Caco-2 (cell line): ENCODE results near the gene METTL25B. TPM values are rescaled to one million over a fixed set of nuclear protein-coding genes. Genes with fewer than 3 reads are reported as not detected.
A peak's percentile ranks its signal among the peaks of the same experiment; 100 is the strongest.

Experiments
- BruUV-seq: library from RNA; stranded (reverse); fragments of 400-500 nt; replicated peaks from 2 replicates; lab custom pipeline; 2021; lab: Mats Ljungman, UMichigan
- CTCF ChIA-PET: fragments of 300-600 bp; sonication (Branson Sonifier 250); formaldehyde crosslinking; loops from one replicate; lab custom pipeline; 2022; ENCODE audit warnings: antibody characterized with exemption; lab: Charles Lee
- POLR2A ChIA-PET: fragments of 300-600 bp; sonication (Branson Sonifier 250); formaldehyde crosslinking; loops from one replicate; lab custom pipeline; 2022; ENCODE audit warnings: antibody characterized with exemption; lab: Charles Lee
- DNase-seq, 2 experiments: peaks; one replicate each; pipeline versions ENCODE4 v3.0.0 to v3.0.0-alpha.2; 2020 to 2022
- H3K27me3 ChIP-seq: replicated peaks from 2 replicates; pipeline ENCODE4 v1.6.0; 2011; ENCODE audit warnings: low read length; ENCODE audit not compliant: control insufficient read depth, insufficient read depth
- H3K36me3 ChIP-seq: 2 replicates; pipeline ENCODE4 v1.5.1; 2011; ENCODE audit warnings: low read length; ENCODE audit not compliant: control insufficient read depth, insufficient read depth
- H3K4me1 ChIP-seq: fragments of 250-450 bp; sonication (Bioruptor Pico); 2 replicates; pipeline ENCODE4 v1.5.1; 2020; ENCODE audit warnings: mild to moderate bottlenecking
- H3K4me3 ChIP-seq: 2 replicates; pipeline ENCODE4 v1.5.1; 2011; ENCODE audit warnings: low read depth, mild to moderate bottlenecking, control low read depth, low read length
- H3K9me3 ChIP-seq: fragments of 250-450 bp; sonication (Bioruptor Pico); 2 replicates; pipeline ENCODE4 v1.5.1; 2020; ENCODE audit warnings: mild to moderate bottlenecking, moderate library complexity
- H3K27ac Mint-ChIP-seq: one replicate; pipeline ENCODE4 v1.8.0; 2022; ENCODE audit warnings: mixed read lengths; ENCODE audit not compliant: unreplicated experiment
- H3K27me3 Mint-ChIP-seq: one replicate; pipeline ENCODE4 v1.8.0; 2022; ENCODE audit warnings: mixed read lengths; ENCODE audit not compliant: insufficient read depth, unreplicated experiment
- H3K36me3 Mint-ChIP-seq: one replicate; pipeline ENCODE4 v1.8.0; 2022; ENCODE audit warnings: mild to moderate bottlenecking, mixed read lengths; ENCODE audit not compliant: insufficient read depth, unreplicated experiment
- H3K4me1 Mint-ChIP-seq: one replicate; pipeline ENCODE4 v1.8.0; 2022; ENCODE audit warnings: low read depth, mixed read lengths; ENCODE audit not compliant: unreplicated experiment
- H3K4me3 Mint-ChIP-seq: one replicate; pipeline ENCODE4 v1.8.0; 2022; ENCODE audit warnings: mild to moderate bottlenecking, moderate library complexity, mixed read lengths; ENCODE audit not compliant: unreplicated experiment
- H3K9me3 Mint-ChIP-seq: one replicate; pipeline ENCODE4 v1.8.0; 2022; ENCODE audit warnings: mixed read lengths; ENCODE audit not compliant: unreplicated experiment
- CTCF ChIP-seq, 2 experiments: fragments of 200-600 bp in 1 of 2; IDR thresholded peaks; 1 replicate in 1 of 2; 2 replicates in 1 of 2; pipeline versions ENCODE4 v1.5.1 to v1.8.0; 2011 to 2022; ENCODE audit warnings: antibody characterized with exemption in 1 of 2, control low read depth in 1 of 2, inconsistent platforms in 1 of 2, low read depth in 1 of 2, low read length in 1 of 2, mild to moderate bottlenecking in 1 of 2, moderate library complexity in 1 of 2; ENCODE audit not compliant: insufficient read depth in 1 of 2, severe bottlenecking in 1 of 2, unreplicated experiment in 1 of 2
- intact Hi-C: fragments of 100-400 bp; cut with micrococcal nuclease; formaldehyde crosslinking; loops from one replicate; pipeline ENCODE4 v1.10.0; 2022; ENCODE audit not compliant: unreplicated experiment
- total RNA-seq: library from RNA; stranded (reverse); gene quantifications from 2 replicates; pipeline ENCODE4 v1.2.3, GENCODE V29; 2022

The METTL25B gene
- total RNA-seq, 1 experiment from 2014 or later, result 26.6 TPM

DNA sequence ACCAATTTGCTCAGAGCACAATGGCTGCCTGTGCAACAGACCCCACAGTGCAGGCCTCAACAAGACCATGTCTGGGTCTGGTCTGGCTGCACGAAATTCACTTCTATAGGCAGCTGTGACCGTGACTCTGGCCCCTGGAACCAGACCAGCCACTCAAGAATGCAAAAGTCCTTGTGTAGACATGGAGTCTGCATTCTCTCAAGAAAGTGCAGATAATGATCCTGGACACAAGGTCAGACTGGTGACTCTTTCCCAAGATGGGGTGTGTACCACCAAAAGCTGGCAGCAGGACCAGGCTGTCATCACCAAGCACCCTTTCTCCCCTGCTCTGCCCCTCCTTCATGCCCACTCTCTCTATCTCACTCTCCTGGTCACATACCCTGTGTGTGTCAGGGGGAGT is 7.1 kb upstream of the METTL25B start:
- Histone ChIP-seq H3K36me3 (peaks cover 4% of the 10 kb centered on the region), H3K4me1 (peaks cover 5% of the 10 kb centered on the region; the same call in 1 of the 2 replicates), H3K27me3 (no peaks in the 10 kb centered on the region), H3K9me3 (no peaks in the 10 kb centered on the region), H3K4me3 (no peak overlapping the region)
- H3K9me3 Mint-ChIP-seq, result no peaks in the 10 kb centered on the region
- DNase-seq, result no peak
- H3K27ac Mint-ChIP-seq, result no peak overlapping the region
- intact Hi-C loops, result no loop called here
- no peaks in the 10 kb centered on the region for H3K4me1 Mint-ChIP-seq
- ChIA-PET POLR2A (no interaction called here), CTCF (interaction anchor here (1.0 to 2.1 kb wide), 2 partner anchors 14 to 31 kb away, joined by 7 to 14 read pairs; no protein-coding TSS in a partner anchor)
- H3K36me3 Mint-ChIP-seq, result peaks cover 22% of the 10 kb centered on the region
- BruUV-seq, result no TSS peak
- H3K4me3 Mint-ChIP-seq, result no peak overlapping the region
- no peak for TF ChIP-seq CTCF (IDR thresholded peaks at IDR 0.05; ENCODE audit: insufficient read depth in 1 of 2, low read depth in 1 of 2, low read length in 1 of 2, severe bottlenecking in 1 of 2, unreplicated experiment in 1 of 2)
- no peaks in the 10 kb centered on the region for H3K27me3 Mint-ChIP-seq

- H3K9me3 Mint-ChIP-seq, result no peaks in the 10 kb centered on the region
- TF ChIP-seq CTCF (IDR thresholded peaks at IDR 0.05; ENCODE audit: insufficient read depth in 1 of 2, low read depth in 1 of 2, low read length in 1 of 2, severe bottlenecking in 1 of 2, unreplicated experiment in 1 of 2), result no peak
- intact Hi-C loops, result no loop called here
- H3K4me3 Mint-ChIP-seq, result no peak overlapping the region
- POLR2A ChIA-PET, result no interaction called here
- Histone ChIP-seq H3K4me1 (peaks cover 5% of the 10 kb centered on the region; the same call in 1 of the 2 replicates), H3K36me3 (peaks cover 4% of the 10 kb centered on the region), H3K4me3 (no peak overlapping the region), H3K9me3 (no peaks in the 10 kb centered on the region), H3K27me3 (no peaks in the 10 kb centered on the region)
- no peaks in the 10 kb centered on the region for H3K27me3 Mint-ChIP-seq
- CTCF ChIA-PET, result interaction anchor here (1.0 to 2.1 kb wide), 2 partner anchors 15 to 32 kb away, joined by 7 to 14 read pairs; no protein-coding TSS in a partner anchor
- no peak for DNase-seq
- H3K4me1 Mint-ChIP-seq, result no peaks in the 10 kb centered on the region
- peaks cover 22% of the 10 kb centered on the region for H3K36me3 Mint-ChIP-seq
- BruUV-seq, result no TSS peak
- H3K27ac Mint-ChIP-seq, result no peak overlapping the region
These were observed 6.7 kb upstream of the METTL25B start for GRCh38 chr1:156721535-156721934.

GRCh38 chr1:156725683-156726280 is 2.5 kb upstream of the METTL25B start:
- peaks cover 4% of the 10 kb centered on the region for H3K36me3 ChIP-seq
- H3K9me3 Mint-ChIP-seq, result no peaks in the 10 kb centered on the region
- H3K27ac Mint-ChIP-seq, result no peak overlapping the region
- H3K4me3 ChIP-seq, result 0 out of 2 replicates have a peak overlapping the region, but pooled peaks have one; percentile 8
- ChIA-PET POLR2A (interaction anchor here (0.5 to 4.8 kb wide), 7 partner anchors 15 to 162 kb away, joined by 3 to 108 read pairs (median 3); partner anchors contain the start of genes HAPLN2, HDGF, MRPL24 and NES), CTCF (interaction anchor here (0.6 to 4.8 kb wide), 31 partner anchors 10 to 202 kb away, joined by 3 to 262 read pairs (median 6); partner anchors contain the start of genes CRABP2, HDGF, INSRR and MRPL24)
- BruUV-seq, result no TSS peak
- H3K4me3 Mint-ChIP-seq, result no peak overlapping the region
- peaks cover 13% of the 10 kb centered on the region; the same call in 1 of the 2 replicates for H3K4me1 ChIP-seq
- intact Hi-C loops, result loop anchor here (1.0 kb wide), 4 partner anchors 19 to 165 kb away; no protein-coding TSS in a partner anchor
- peaks cover 26% of the 10 kb centered on the region for H3K36me3 Mint-ChIP-seq
- peaks cover 6% of the 10 kb centered on the region for H3K4me1 Mint-ChIP-seq
- DNase-seq, result peak; percentile 87 to 90
- TF ChIP-seq CTCF (IDR thresholded peaks at IDR 0.05; ENCODE audit: insufficient read depth in 1 of 2, low read depth in 1 of 2, low read length in 1 of 2, severe bottlenecking in 1 of 2, unreplicated experiment in 1 of 2), result peak; percentile 92 to 94
- no peaks in the 10 kb centered on the region for H3K27me3 ChIP-seq
- no peaks in the 10 kb centered on the region for H3K9me3 ChIP-seq
- H3K27me3 Mint-ChIP-seq, result no peaks in the 10 kb centered on the region
